COLO829 (cell line): ENCODE data around the gene CDK4.

Experiments
- DNase-seq: peaks from one replicate; pipeline ENCODE4 v3.0.0; 2012; ENCODE audit warnings: low spot score

The CDK4 gene

DNA sequence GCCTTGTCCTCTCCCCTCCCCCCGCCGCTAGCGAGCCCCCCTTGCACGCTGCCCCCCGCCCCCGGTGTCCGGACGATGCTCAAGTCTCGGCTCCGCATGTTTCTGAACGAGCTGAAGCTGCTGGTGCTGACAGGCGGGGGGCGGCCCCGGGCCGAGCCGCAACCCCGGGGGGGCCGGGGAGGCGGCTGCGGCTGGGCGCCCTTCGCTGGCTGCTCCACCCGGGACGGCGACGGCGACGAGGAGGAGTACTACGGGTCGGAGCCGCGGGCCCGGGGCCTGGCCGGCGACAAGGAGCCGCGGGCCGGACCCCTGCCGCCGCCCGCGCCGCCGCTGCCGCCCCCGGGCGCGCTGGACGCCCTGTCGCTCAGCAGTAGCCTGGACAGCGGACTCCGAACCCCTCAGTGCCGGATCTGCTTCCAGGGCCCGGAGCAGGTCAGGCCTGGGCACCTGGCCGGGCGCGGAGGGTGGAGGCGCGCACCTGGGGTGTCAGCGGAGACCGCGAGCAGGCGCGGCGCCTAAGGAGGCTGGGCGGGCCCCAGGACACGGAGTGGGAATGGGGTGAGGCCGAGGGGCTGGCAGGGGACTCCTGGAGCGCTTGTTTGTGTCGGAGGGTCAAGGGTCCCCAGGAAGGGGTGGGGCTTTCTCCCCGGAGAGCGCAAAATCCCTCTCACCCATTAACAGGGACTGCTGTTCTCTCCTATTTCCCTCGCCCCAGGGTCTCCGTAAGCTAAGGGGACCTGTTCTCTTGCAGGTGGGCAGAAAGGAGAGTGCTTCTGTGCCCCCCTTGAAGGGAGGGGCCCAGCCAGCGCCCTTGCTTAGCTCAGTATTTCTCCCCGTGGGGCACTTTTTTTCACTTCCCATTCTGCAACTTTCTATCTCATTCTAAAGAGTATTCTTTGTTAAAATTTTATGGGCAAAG, 3.6 kb upstream of the CDK4 start:
- no peak for DNase-seq

DNA sequence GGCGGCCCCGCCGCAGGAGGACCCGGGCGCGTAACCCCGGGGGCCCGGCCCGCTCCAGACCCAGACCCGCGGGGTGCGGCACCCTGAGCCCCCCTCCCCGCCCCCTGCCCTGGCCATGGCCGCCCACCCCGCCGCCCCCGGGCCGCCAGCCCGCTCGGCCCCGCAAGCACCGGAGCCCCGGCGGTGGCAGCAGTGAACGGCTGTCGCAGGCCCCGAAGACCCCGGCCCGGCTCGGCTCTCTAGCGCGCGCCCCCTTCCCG, 3.0 kb upstream of the CDK4 start:
- DNase-seq = no peak

GRCh38 chr12:57754411-57755193, 2.5 kb upstream of the CDK4 start, which contains the start of gene MARCHF9:
MARCHF9 (plus strand) TSS chr12:57755103; CDS start chr12:57755529, 426 bp downstream.
- DNase-seq = no peak

GRCh38 chr12:57753756-57754337, 1.7 kb upstream of the CDK4 start:
- DNase-seq = no peak

- no peak for DNase-seq
Observed at GRCh38 chr12:57752668-57753000, 524 bp upstream of the CDK4 start.

DNA sequence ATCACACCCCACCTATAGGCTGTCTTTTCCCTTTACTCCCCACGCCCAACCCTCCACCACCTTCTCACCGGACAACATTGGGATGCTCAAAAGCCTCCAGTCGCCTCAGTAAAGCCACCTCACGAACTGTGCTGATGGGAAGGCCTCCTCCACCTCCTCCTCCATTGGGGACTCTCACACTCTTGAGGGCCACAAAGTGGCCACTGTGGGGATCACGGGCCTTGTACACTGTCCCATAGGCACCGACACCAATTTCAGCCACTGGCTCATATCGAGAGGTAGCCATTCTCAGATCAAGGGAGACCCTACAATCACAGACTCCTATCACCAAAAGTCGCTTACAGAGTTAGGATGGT, 700 bp downstream of the CDK4 start:
- DNase-seq = no peak

GRCh38 chr12:57750561-57751431, 1.3 kb downstream of the CDK4 start:
- DNase-seq = no peak

DNA sequence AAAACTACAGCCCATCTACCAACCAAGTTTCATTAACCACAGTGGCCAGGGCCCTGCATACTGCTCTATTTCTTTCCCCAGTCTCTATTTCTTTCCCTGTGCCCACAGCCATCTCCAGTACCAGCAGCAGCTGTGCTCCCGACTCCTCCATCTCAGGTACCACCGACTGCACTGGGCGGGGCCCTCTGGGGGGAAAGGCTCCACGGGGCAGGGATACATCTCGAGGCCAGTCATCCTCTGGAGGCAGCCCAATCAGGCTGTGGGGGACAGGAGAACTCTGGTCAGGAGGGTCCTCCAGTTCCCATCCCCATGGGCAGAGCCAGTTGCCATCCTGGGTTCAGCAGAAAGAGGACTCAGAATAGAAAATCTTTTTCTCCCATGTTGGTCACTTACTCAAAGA, 3.0 kb downstream of the CDK4 start:
- DNase-seq = no peak

GRCh38 chr12:57746025-57746424, 6.1 kb downstream of the CDK4 start:
- DNase-seq = no peak

DNA sequence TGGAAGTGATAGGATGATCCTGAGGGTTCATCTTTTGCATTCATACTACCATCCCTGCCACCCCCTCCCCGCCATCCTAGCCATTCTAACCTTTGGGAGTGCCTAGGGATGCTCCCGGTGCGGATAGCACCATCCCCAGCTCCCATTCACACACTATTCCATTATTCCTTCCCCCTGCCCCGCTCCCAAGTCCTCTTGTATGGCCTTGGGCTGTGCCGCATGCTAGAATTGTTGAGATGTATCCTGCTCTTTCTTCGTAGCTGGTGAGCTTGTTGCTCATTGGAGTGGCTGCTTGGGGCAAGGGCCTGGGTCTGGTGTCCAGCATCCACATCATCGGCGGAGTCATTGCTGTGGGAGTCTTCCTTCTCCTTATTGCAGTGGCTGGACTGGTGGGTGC, 6.6 kb downstream of the CDK4 start:
- DNase-seq = no peak

DNA sequence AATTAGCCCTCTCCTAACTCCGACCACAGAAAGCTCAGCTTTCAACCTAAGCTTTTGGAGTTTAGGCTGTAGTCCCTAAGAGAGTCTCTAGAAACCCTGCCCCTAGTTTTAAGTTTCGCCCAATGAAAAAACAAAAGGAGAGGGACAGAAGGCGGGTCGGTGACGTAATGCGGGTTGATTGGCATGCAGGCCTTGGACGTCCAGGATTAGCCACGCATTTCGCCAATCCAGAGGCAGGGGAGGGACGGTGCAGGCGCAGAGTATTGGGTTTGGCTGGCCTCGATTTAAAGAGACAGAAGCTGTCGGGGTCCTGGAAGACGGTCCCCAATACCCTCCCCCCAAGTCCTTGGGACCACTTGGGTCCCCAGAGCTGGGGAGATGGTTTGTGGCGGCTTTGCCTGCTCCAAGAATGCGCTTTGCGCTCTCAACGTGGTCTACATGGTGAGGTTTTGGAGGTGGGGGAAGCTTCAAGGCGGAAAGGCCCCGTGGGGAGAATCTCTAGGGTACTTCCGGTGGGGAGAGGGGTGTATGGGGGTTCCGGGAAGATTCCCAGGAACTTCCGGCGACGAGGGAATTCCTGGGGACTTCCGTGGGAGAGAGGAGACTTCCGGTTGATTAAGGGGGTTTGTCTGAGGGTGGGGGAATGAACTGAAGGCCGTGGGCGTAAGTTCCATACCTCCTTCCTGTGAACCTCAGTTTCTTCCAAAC, 7.2 kb downstream of the CDK4 start, which contains the start of gene TSPAN31:
Gene TSPAN31, plus strand, starts transcription at position 263 of the 708 bp plus-strand sequence. Its CDS starts 116 bp downstream, at position 379.
- DNase-seq = peak; percentile 100

- peak; percentile 87 for DNase-seq
Observed at GRCh38 chr12:57744194-57744776, 7.8 kb downstream of the CDK4 start.

DNA sequence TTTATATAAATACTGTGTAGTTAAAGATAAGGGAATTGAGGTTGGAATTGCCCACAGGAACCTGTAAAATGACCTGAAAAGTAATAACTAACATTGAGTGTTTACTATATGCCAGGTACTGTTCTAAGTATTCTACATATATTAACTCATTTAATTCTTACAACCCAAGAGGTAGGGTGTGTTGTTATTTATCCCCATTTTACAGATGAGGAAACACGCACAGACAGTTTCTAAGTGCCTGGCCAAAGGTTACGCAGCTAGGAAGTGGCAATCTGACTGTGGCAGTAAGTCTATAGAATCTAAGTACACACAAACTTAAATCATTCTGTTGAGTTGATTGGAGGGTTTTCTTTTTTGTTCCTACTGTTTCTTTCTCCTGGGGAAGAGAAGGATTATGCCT, 8.3 kb downstream of the CDK4 start:
- no peak for DNase-seq

GRCh38 chr12:57741844-57742738, 10.0 kb downstream of the CDK4 start:
- DNase-seq = no peak

- no peak for DNase-seq
Observed at GRCh38 chr12:57741413-57741789, 10.7 kb downstream of the CDK4 start.

GRCh38 chr12:57740656-57741412, 11.3 kb downstream of the CDK4 start:
- DNase-seq = no peak

DNA sequence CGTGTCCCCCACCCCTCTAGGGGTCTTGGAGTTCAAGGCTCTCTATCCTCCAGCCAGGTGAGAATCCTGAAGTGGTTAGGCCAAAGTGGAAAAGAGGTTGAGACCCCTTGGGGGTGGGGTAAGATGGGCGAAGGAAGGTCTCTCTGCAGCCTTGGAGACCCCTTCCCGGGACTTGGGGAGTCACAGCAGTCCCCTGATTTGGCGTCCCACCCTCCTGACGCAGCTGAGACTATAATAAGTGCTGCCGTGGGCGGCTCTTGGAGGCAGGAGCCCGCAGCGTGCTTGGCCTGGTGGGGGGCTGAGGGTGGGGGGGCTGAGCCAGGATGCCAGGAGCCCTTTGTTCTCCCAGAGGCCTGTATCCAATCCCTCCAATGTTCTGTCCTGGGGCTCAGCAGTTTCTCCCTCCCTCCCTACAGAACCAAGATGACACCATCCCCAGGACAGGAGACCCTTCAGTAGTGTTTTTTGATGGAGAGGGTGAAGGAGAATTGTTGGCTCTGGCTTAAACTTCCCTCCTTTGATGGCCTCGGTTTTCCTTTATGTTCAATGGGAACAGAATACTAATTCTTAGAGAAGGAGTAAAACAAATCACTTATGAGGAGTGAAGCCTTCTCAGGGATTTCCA, 12.1 kb downstream of the CDK4 start:
- no peak for DNase-seq

DNA sequence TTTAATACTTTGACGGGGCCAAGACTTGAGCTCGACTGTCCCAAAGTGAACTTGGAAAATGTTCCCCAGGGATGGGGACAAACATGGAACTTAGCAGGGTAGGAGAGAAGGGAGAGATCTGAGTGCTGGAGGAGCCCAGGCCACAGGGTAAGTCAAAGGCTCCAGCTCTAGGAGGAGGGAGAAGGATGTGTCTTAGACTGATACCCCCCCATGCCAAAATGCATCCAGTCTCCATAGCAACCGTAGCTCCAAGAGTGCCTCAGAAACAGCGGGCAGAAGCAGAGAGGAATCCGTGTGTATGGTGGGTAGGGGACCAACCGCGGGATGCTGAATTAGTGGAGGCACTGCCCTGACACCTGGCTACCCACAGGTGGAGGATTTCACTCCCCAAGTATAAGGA, 12.7 kb downstream of the CDK4 start:
- DNase-seq = no peak
